ENCODE results near the gene WWTR1. TPM values are rescaled to one million over a fixed set of nuclear protein-coding genes. Genes with fewer than 3 reads are reported as not detected.

WWTR1 gene
- total RNA-seq, 1 donor from 2014 or later: 15.0 TPM

GRCh38 chr3:149585401-149585726 lies 72.5 kb downstream of the WWTR1 start:
- no peaks in the 10 kb centered on the region for H3K9me3 Mint-ChIP-seq (ENCODE audit: low read depth)
- no peak overlapping the region for H3K4me3 Mint-ChIP-seq (ENCODE audit: low read depth)
- peaks cover 2% of the 10 kb centered on the region for H3K4me1 Mint-ChIP-seq (ENCODE audit: low read depth)
- no peak overlapping the region for H3K27ac Mint-ChIP-seq
- DNase-seq (ENCODE audit: low spot score, unreplicated experiment): no peak
- no peaks in the 10 kb centered on the region for H3K27me3 Mint-ChIP-seq
- no peak for TF ChIP-seq CTCF (IDR thresholded peaks at IDR 0.05; ENCODE audit: unreplicated experiment)
- no peaks in the 10 kb centered on the region for H3K36me3 Mint-ChIP-seq (ENCODE audit: insufficient read depth)

- no peak overlapping the region for H3K27ac Mint-ChIP-seq
Observed at GRCh38 chr3:149583921-149584635, 73.7 kb downstream of the WWTR1 start.

GRCh38 chr3:149582395-149582794 lies 75.4 kb downstream of the WWTR1 start:
- Mint-ChIP-seq H3K36me3 (ENCODE audit: insufficient read depth) (no peaks in the 10 kb centered on the region), H3K27me3 (no peaks in the 10 kb centered on the region), H3K9me3 (ENCODE audit: low read depth) (no peaks in the 10 kb centered on the region), H3K4me3 (ENCODE audit: low read depth) (no peak overlapping the region), H3K27ac (no peak overlapping the region), H3K4me1 (ENCODE audit: low read depth) (peaks cover 4% of the 10 kb centered on the region)
- no peak for TF ChIP-seq CTCF (IDR thresholded peaks at IDR 0.05; ENCODE audit: unreplicated experiment)
- no peak for DNase-seq (ENCODE audit: low spot score, unreplicated experiment)

More at GRCh38 chr3:149583921-149584635, 73.7 kb downstream of the WWTR1 start:
- Mint-ChIP-seq H3K36me3 (ENCODE audit: insufficient read depth) (no peaks in the 10 kb centered on the region), H3K4me3 (ENCODE audit: low read depth) (no peak overlapping the region), H3K4me1 (ENCODE audit: low read depth) (peaks cover 2% of the 10 kb centered on the region), H3K9me3 (ENCODE audit: low read depth) (no peaks in the 10 kb centered on the region), H3K27me3 (no peaks in the 10 kb centered on the region)
- DNase-seq (ENCODE audit: low spot score, unreplicated experiment): no peak
- TF ChIP-seq CTCF (IDR thresholded peaks at IDR 0.05; ENCODE audit: unreplicated experiment): no peak

GRCh38 chr3:149581681-149582370 lies 76.0 kb downstream of the WWTR1 start:
- H3K9me3 Mint-ChIP-seq (ENCODE audit: low read depth): no peaks in the 10 kb centered on the region

GRCh38 chr3:149581248-149581647 lies 76.6 kb downstream of the WWTR1 start:
- Mint-ChIP-seq H3K4me3 (ENCODE audit: low read depth) (no peak overlapping the region), H3K36me3 (ENCODE audit: insufficient read depth) (no peaks in the 10 kb centered on the region), H3K4me1 (ENCODE audit: low read depth) (peaks cover 6% of the 10 kb centered on the region), H3K27me3 (no peaks in the 10 kb centered on the region), H3K9me3 (ENCODE audit: low read depth) (no peaks in the 10 kb centered on the region), H3K27ac (no peak overlapping the region)
- no peak for DNase-seq (ENCODE audit: low spot score, unreplicated experiment)
- no peak for TF ChIP-seq CTCF (IDR thresholded peaks at IDR 0.05; ENCODE audit: unreplicated experiment)

More at GRCh38 chr3:149581681-149582370, 76.0 kb downstream of the WWTR1 start:
- no peak overlapping the region for H3K4me3 Mint-ChIP-seq (ENCODE audit: low read depth)
- H3K36me3 Mint-ChIP-seq (ENCODE audit: insufficient read depth): no peaks in the 10 kb centered on the region
- no peak for TF ChIP-seq CTCF (IDR thresholded peaks at IDR 0.05; ENCODE audit: unreplicated experiment)
- no peak for DNase-seq (ENCODE audit: low spot score, unreplicated experiment)
- H3K27me3 Mint-ChIP-seq: no peaks in the 10 kb centered on the region
- peaks cover 4% of the 10 kb centered on the region for H3K4me1 Mint-ChIP-seq (ENCODE audit: low read depth)
- H3K27ac Mint-ChIP-seq: no peak overlapping the region

Data from progenitor cell of endocrine pancreas (in vitro differentiated cells).